CD4-positive, alpha-beta T cell treated with Interleukin-10 for 1 hour (primary cell): ENCODE results near the gene ANLN.
"Not testable (repeated sequence)": the region's sequence is repeated elsewhere in the genome, so short reads cannot be mapped to it uniquely, and the experiment has no call there.

Experiments used
- DNase-seq: peaks from one replicate; pipeline ENCODE4 v3.0.0-alpha.2; 2020

Gene ANLN

DNA sequence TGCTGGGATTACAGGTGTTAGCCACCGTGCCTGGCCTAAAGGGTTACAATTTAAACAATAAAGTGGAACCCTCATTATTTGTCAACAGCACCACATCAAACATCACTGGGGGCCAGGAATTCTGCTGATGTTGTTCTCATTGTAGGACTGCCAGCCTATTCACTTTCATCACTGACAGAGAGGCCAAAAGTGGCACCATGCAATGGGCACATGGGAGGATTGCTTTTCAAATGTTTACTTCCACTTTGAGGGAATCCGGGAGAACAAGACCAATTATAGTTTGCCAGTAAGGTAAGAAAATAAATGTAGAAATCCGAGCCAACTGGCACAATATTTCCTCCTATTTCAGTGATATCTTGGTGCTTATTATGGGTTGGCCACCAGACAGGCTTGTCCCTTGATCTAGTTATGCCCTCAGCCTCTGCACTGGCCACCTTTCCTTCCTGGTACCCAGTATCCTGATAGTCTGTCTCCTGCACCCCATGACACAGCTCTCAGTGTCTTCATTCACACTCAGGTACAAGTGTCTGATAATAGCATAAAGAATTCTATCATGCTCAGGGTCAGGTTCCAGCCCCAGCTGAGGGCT is 82.6 kb downstream of the ANLN start:
- no peak for DNase-seq

DNA sequence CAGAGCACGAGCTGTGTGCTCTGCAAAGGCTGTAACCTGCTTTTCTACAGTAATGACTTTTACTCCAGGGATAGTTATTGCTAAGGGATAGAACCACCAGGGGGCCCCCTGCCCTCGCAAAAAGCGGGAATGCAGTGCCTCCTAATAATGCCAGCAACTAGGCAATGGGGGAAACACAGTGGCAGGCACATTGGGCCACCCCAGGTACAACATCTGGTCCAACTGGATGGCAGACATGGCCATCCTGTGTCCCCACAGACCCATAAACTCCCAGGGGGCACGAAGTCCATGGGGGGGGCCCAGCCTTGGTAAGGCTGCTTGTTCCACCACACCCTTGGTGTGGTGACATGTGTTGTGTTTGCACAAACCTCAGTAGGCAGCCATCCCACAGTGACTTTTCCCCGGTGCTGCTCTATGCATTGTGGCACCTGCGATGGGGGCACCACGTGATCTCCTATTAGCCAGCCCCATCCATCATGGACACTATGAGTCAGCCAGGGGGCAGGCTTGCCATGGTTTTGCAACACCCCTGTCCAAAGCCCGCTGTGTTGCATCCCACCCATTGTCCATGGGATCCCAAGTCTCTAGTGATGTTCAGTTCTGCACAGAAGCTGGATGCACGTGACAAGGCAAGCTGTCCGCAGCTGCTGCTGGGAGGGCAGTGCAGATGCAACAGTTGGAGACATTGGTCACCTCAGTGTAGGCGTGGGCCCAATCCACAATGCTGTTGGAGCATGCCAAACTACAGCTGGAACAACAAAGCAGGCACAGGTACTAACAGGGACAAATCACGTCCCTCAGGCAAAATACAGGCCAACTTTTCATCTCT is 84.0 kb downstream of the ANLN start:
- DNase-seq: peak; percentile 15

DNA sequence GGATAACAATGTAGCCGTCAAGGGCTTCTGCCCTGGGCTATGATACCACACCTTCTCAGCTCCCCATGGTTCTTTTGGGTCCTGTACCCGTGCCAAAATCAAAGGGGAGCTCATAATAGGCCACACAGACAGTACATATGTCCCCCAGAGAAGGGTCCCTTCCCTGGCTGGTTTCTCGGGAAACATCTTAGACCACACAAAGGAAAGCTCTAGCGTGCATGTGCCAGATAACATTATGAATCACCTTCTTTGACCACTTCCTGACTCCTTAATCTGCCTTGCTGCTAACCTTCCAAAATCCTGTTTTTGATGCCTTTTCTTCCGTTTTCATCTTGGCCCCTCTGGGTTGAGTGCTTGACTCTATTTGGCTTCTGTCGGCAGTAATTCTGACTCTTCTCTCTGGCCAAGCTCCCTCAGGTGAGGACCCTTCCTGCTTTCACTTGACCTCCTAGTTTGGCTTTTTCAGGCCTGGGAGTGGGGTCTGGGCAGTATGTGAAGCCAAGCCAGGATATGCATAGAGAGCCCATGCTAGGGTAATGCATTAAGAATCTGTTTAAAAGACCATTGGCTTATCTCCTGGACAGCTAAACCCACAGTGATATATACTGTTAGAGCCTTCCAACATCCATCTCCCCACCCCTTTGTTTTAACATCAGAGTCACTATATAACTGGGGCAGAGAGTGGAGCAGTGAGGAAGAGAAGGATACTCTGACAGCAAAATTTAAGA is 84.8 kb downstream of the ANLN start:
- DNase-seq: no peak

DNA sequence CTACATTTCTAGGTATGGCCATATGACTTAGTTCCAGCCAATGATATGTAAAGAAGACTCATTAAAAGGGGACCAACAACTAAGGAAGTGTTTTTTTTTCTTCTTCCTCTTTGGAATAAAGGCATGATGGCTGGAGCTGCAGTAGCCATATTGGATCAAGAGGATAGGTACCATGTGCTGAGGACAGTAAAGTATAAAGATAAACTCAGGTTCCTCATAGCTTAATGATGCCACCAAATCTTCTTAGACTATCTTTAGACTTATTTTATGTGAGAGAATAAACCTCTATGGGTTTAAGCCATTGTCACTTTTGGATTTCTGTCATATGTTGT is 85.3 kb downstream of the ANLN start:
- DNase-seq: no peak

DNA sequence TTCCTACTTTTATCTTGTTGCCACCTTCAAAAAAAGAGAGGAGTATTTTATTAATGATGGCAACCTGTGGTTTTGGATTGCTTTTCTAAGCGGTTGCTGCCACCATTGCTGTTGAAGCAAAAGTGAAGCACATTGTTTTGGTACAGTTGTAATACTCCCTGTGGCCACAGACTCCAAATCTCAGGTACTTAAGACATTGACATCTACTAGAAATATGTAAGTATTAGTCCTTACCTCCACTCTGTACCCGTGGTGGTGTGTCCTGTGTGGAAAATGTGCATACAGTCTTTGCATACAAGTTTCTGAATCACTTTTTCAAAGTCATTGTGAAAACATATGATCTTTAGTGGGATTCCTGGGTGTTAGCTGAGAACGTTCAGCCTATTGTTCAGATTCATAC is 85.7 kb downstream of the ANLN start:
- no peak for DNase-seq

DNA sequence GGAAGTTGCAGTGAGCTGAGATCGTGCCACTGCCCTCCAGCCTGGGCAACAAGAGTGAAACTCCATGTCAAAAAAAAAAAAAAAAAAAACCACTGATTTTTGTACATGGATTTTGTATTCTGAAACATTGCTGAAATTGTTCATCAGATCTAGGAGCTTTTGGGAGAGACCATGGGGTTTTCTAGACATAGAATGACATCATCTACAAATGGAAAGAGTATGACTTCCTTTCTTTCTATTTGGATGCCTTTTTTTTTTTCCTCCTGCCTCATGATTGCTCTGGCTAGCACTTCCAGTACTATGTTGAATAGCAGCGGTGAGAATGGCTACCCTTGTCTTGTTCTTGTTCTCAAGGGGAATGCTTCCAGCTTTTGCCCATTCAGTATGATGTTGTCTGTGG is 89.1 kb downstream of the ANLN start:
- no peak for DNase-seq

DNA sequence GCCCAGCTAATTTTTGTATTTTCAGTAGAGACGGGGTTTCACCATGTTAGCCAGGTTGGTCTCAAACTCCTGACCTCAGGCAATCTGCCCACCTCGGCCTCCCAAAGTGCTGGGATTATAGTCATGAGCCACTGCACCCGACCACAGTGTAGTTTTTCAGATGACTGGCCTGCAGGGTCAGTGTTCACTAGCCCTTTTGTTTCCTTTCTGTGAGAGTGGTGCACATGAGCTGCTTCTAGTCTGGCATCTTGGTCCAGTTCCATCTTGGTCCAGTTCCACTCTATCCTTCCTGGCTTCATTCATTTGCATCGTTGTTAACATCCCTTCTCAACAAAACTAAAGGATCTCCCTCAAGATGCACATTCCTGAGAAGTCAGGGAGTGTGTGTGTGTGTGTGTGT is 94.2 kb downstream of the ANLN start:
- not testable (repeated sequence) for DNase-seq

DNA sequence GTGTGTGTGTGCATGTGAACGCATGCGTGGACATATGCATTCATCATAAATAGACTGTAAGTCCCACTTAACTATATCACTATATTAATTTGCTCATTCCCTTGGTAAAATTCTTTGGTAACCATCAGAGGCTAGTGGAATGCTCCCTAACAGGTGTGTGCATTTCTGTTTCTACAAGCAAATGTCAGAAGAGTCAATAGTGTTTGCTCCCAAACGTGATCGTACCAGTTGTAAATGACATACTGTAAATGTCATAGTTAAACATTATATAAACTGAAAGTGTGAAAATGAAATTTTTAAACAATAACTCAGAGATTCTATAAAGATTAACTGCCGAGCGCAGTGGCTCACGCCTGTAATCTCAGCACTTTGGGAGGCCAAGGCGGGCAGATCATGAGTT is 94.6 kb downstream of the ANLN start:
- DNase-seq: no peak

DNA sequence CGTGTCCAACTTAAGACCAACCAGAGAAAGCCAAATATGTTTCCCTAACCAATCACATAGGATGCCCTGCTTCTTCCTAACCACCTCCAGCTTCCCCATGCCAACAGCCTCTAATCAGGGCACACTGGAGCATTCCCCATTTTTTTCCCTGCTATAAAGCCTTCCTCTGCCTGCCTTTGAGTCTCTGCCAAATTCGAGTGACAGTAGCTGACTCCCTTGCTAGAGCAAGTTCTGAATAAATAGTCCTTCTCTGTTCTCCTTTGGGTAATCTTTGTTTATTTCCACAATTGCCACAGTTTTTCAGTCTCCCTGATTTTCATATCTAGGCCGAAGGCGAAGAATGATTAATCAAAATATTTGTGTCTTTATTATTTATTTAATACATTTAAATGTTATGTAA is 96.7 kb downstream of the ANLN start:
- no peak for DNase-seq

DNA sequence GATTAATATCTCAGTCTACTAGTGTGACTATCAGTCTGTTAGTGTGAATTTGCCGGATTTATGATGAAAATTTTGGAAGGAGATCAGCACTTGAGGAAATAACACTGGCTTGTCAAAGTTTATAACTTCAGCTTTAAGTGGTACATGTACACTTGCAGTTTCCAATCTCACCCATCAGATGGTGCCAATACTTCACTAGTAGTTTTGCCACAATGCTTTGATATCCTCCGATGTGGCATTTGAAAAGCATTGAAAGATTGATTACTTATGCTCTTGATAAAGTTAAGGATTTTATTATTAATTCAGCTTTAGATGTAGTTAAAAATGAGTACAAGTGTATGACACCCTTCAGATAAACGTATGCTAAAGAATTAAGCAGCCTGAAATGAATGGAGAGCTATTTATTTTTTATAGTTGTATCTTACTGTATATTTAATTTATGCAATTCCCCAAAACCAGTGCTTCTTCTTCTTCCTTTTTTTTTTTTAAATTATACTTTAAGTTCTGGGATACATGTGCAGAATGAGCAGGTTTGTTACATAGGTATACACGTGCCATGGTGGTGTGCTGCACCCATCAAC is 98.2 kb downstream of the ANLN start:
- DNase-seq: peak; percentile 72

DNA sequence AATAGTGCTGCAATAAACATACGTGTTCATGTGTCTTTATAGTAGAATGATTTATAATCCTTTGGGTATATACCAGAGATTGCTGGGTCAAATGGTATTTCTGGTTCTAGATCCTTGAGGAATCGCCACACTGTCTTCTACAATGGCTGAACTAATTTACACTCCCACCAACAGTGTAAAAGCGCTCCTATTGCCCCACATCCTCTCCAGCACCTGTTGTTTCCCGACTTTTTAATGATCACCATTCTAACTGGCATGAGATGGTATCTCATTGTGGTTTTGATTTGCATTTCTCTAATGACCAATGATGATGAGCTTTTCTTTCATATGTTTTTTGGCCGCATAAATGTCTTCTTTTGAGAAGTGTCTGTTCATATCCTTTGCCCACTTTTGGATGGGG is 99.0 kb downstream of the ANLN start:
- not testable (repeated sequence) for DNase-seq

DNA sequence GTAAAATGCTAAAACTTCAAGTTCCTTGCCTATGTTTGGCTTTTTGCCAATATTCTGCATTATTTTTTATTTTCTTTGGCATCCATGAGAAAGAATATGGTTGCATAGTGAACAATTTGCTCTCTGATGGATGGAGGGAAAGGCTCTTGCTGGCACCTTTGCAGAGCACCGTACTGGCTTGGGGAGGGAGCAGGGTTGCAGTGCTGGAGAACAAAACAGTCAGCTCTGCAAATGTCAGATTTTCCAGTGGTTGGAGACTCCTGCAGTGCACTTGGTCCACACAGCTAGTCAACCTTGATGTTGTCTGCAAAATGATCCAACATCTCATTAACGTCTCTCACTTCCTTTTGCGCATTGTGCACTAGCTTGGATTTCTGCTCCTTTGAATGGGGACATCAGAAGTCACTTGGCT is 100.8 kb downstream of the ANLN start:
- no peak for DNase-seq

DNA sequence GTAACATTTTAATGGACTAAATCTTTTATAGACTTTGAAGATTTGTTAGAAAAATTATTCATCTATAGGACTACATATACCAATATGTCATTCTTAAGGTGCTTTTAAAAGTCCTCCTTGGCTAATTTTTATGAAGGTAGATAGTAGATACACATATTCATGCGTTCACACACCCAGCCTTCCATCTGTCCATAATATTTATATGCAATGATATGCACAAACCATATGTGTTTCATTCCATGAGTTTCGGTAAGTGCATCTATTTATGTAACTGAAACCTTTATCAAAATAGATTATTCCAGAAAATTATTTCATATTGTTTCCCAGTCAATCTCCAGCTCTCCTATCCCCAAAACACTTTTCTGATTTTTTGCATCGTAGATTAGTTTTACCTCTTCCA is 101.7 kb downstream of the ANLN start:
- no peak for DNase-seq

DNA sequence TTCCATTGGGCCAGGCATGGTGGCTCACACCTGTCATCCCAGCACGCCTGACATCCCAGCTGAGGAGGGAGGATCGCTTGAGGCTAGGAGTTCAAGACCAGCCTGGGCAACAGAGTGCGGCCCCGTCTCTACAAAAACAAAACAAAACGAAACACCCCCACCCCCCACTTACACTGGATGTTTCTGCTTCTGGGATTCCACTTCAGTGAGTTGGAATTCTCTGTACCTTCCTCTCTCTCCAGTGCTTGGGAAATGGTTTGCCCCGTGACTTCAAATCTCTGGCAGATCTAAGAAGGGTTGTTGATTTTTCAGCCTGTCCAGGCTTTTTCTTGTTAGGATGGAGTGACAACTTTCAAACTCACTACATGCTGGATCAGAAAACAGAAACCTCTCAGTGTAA is 106.9 kb downstream of the ANLN start:
- no peak for DNase-seq

DNA sequence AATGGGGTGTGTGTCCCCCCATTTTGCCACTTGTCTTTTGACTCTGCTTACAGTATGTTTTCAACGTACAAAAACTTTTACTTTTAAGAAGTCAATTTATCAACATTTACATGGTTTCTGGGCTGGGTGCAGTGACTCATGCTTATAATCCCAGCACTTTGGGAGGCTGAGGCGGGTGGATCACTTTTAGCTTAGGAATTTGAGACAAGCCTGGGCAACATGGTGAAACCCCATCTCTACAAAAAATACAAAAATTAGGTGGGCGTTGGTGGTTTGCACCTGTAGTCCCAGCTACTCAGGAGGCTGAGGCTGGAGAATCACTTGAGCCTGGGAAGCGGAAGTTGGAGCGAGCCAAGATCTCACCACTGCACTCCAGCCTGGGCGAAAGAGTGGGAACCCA is 107.5 kb downstream of the ANLN start:
- DNase-seq: not testable (repeated sequence)

DNA sequence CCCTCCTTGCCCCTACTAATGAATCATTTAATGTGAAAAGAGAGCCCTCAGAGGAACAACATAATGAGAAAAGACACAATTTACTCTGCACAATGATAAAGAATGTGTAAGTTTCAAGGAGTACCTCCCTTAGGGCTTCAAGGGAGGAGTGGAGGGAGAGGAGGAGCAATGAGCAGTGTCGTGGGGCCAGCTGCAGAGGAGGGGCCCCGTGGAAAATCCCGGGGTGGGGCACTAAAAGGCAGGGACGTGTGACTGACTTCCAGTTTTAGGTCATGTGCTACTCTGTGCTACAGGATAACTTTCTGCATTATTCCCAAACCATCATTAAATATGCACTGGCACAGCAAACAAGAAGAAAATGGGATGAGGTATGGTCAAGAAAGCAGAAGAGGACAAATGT is 108.1 kb downstream of the ANLN start:
- DNase-seq: no peak
